T47D (cell line): ENCODE data around the gene PTPRJ.

Experiments used
- DNase-seq, 2 experiments: peaks; one replicate each; pipeline versions ENCODE4 v3.0.0 to v3.0.0-alpha.2; 2011 to 2012; ENCODE audit warnings: low read depth in 1 of 2, low spot score in 1 of 2
- JUND ChIP-seq: IDR thresholded peaks from 2 replicates; pipeline ENCODE4 v1.6.1; 2012; ENCODE audit warnings: low read depth
- in situ Hi-C: cut with HindIII; loops from 2 replicates; pipeline ENCODE4 v1.10.0; 2016; ENCODE audit warnings: low sequenced_read_pairs, low pct_unique_long_range_greater_than_20kb

The PTPRJ gene

GRCh38 chr11:47980907-47981621 is 705 bp downstream of the PTPRJ start:
- in situ Hi-C loops = no loop called here
- DNase-seq = peak; percentile 30 to 50
- TF ChIP-seq JUND = no peak

GRCh38 chr11:47981667-47982404 is 1.5 kb downstream of the PTPRJ start:
- DNase-seq = peak in 1 of 2 experiments; percentile 47
- in situ Hi-C loops = no loop called here
- TF ChIP-seq JUND = no peak

GRCh38 chr11:47982616-47983015 is 2.3 kb downstream of the PTPRJ start:
- no peak for TF ChIP-seq JUND
- in situ Hi-C loops = no loop called here
- no peak for DNase-seq

GRCh38 chr11:47983464-47984397 is 3.4 kb downstream of the PTPRJ start:
- in situ Hi-C loops = no loop called here
- DNase-seq = peak in 1 of 2 experiments; percentile 54
- TF ChIP-seq JUND = no peak

GRCh38 chr11:47986219-47986618 is 5.9 kb downstream of the PTPRJ start:
- no peak for DNase-seq
- in situ Hi-C loops = no loop called here
- no peak for TF ChIP-seq JUND

GRCh38 chr11:47986742-47987141 is 6.4 kb downstream of the PTPRJ start:
- TF ChIP-seq JUND = no peak
- in situ Hi-C loops = no loop called here
- DNase-seq = no peak

GRCh38 chr11:47987310-47987709 is 7.0 kb downstream of the PTPRJ start:
- in situ Hi-C loops = no loop called here
- no peak for TF ChIP-seq JUND
- no peak for DNase-seq

- no peak for TF ChIP-seq JUND
- no peak for DNase-seq
- in situ Hi-C loops = no loop called here
Observed at GRCh38 chr11:47987781-47988180, 7.4 kb downstream of the PTPRJ start.

- no peak for DNase-seq
- no peak for TF ChIP-seq JUND
- in situ Hi-C loops = no loop called here
Observed at GRCh38 chr11:47989779-47990178, 9.4 kb downstream of the PTPRJ start.

GRCh38 chr11:47991266-47991830 is 11.0 kb downstream of the PTPRJ start:
- no peak for TF ChIP-seq JUND
- in situ Hi-C loops = no loop called here
- peak in 1 of 2 experiments; percentile 52 for DNase-seq

- DNase-seq = no peak
- TF ChIP-seq JUND = no peak
- in situ Hi-C loops = no loop called here
Observed at GRCh38 chr11:47991894-47992293, 11.5 kb downstream of the PTPRJ start.
